Tibial nerve (tissue), 4 donors: Measurements from ENCODE around the gene C11orf86. TPM values are rescaled to one million over a fixed set of nuclear protein-coding genes. Genes with fewer than 3 reads are reported as not detected.
"Not testable (repeated sequence)": the region's sequence is repeated elsewhere in the genome, so short reads cannot be mapped to it uniquely, and the experiment has no call there.

Experiments
- DNase-seq, 2 donors: peaks; one replicate each; pipeline ENCODE4 v3.0.0-alpha.2; 2019; ENCODE audit warnings: low spot score in 2 of 2
- H3K27ac ChIP-seq, 4 donors: fragments of 200-600 bp; sonication (generic) in 3 of 4; one replicate each; pipeline ENCODE4 v1.5.1; 2017 to 2019; ENCODE audit warnings: mild to moderate bottlenecking in 1 of 4
- H3K27me3 ChIP-seq, 2 donors: fragments of 200-600 bp; sonication (generic) in 1 of 2; one replicate each; pipeline versions ENCODE4 v1.5.1 to v1.6.0; 2017 to 2019
- H3K36me3 ChIP-seq, 3 donors: fragments of 200-600 bp; sonication (generic); one replicate each; pipeline ENCODE4 v1.5.1; 2018 to 2019
- H3K4me1 ChIP-seq, 4 donors: fragments of 200-600 bp; sonication (generic) in 3 of 4; one replicate each; pipeline ENCODE4 v1.5.1; 2017 to 2019
- H3K4me3 ChIP-seq, 4 donors: fragments of 200-600 bp; sonication (generic) in 3 of 4; one replicate each; pipeline ENCODE4 v1.5.1; 2017 to 2019; ENCODE audit warnings: mild to moderate bottlenecking in 1 of 4, moderate library complexity in 1 of 4
- H3K9me3 ChIP-seq, 4 donors: fragments of 200-600 bp; sonication (generic) in 3 of 4; one replicate each; pipeline ENCODE4 v1.5.1; 2017 to 2019
- EP300 ChIP-seq, 2 donors: sonication (generic); formaldehyde crosslinking; IDR thresholded peaks; one replicate each; pipeline ENCODE4 v1.6.1; 2017; ENCODE audit warnings: antibody characterized with exemption in 2 of 2, mild to moderate bottlenecking in 1 of 2
- POLR2A ChIP-seq, 2 donors: fragments of 450-650 bp; IDR thresholded peaks; one replicate each; pipeline ENCODE4 v1.6.1; 2017; ENCODE audit warnings: antibody characterized with exemption in 2 of 2, mild to moderate bottlenecking in 2 of 2, moderate library complexity in 2 of 2
- WGBS, 2 donors: methylation state at CpG; one replicate each; pipeline ENCODE4 v1.1.5; 2018; 5-methylcytosine and 5-hydroxymethylcytosine counted together
- total RNA-seq, 4 donors: library from RNA; depleted of rRNA; stranded (reverse); fragments of >200 nt; gene quantifications; one replicate each; pipeline ENCODE4 v1.1.0, GENCODE V29; 2016
- TF ChIP-seq, protein P1 (sequence below), 5 experiments: fragments of 200-600 bp in 3 of 5; fragments of 450-650 bp in 2 of 5; sonication (generic) in 3 of 5; IDR thresholded peaks; one replicate each; pipeline ENCODE4 v1.5.1; 2016 to 2019; ENCODE audit warnings: antibody characterized with exemption in 5 of 5, mild to moderate bottlenecking in 3 of 5, moderate library complexity in 2 of 5

Gene C11orf86
- total RNA-seq, 4 donors from 2014 or later, result not detected

DNA sequence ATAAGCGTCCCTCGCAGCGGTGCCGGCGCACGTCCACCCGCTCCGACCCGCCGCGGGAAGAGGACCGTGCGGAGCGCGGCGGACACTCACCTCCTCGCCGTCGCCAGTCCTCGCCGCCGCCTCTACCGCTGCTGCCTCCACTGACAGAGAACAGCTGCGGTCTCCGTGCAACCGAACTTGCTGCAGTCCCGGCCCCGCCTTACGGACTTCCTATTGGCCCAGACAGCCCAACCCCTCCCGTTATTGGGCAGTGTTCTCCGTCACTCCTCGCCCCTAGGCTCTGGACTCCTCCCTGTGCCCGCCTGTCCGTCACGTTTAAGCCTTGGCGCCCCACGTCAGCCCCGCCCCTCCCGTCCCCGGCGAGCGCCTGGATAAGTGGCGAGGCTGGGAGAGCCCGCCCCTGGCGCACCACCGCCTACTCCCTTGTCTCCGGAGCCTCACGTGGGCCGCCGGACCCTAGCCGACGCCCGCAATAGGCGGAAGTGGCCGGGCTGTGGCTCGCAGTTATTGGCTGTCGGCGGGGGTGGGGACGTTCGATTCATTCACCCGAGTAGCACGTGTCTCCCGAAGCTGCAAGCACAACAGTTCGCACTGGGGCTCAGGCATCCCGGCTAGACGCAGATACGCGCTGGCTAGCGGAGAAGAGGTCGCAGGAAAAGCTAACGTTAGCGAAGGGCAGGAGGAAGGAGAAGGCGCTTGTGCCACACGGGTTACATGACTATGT, 16.7 kb upstream of the C11orf86 start, which contains the start of gene PC:
TSS of gene PC (minus strand) at position 152 of the 724 bp plus-strand sequence. CDS start 86,224 bp downstream, outside the sequence.
- Histone ChIP-seq H3K27me3 (no peaks in the 10 kb centered on the region), H3K36me3 (no peaks in the 10 kb centered on the region), H3K9me3 (no peaks in the 10 kb centered on the region), H3K27ac (peak within 1 kb of the TSS; percentile 72 to 86 (median 80)), H3K4me3 (peak within 1 kb of the TSS; percentile 64 to 88 (median 70)), H3K4me1 (peaks cover 0 to 39% (median 12%) of the 10 kb centered on the region in 4 donors)
- 0 to 1% methylated on average over 57 to 58 of the region's 74 CpGs for WGBS, 2 donors
- TF ChIP-seq, protein P1, sequence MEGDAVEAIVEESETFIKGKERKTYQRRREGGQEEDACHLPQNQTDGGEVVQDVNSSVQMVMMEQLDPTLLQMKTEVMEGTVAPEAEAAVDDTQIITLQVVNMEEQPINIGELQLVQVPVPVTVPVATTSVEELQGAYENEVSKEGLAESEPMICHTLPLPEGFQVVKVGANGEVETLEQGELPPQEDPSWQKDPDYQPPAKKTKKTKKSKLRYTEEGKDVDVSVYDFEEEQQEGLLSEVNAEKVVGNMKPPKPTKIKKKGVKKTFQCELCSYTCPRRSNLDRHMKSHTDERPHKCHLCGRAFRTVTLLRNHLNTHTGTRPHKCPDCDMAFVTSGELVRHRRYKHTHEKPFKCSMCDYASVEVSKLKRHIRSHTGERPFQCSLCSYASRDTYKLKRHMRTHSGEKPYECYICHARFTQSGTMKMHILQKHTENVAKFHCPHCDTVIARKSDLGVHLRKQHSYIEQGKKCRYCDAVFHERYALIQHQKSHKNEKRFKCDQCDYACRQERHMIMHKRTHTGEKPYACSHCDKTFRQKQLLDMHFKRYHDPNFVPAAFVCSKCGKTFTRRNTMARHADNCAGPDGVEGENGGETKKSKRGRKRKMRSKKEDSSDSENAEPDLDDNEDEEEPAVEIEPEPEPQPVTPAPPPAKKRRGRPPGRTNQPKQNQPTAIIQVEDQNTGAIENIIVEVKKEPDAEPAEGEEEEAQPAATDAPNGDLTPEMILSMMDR (IDR thresholded peaks at IDR 0.05), result peak in 1 of 5 experiments; percentile 39
- TF ChIP-seq EP300 (IDR thresholded peaks at IDR 0.05) (peak; percentile 92 to 97), POLR2A (IDR thresholded peaks at IDR 0.05) (peak; percentile 79 to 88)
- DNase-seq, result peak; percentile 98 to 99

DNA sequence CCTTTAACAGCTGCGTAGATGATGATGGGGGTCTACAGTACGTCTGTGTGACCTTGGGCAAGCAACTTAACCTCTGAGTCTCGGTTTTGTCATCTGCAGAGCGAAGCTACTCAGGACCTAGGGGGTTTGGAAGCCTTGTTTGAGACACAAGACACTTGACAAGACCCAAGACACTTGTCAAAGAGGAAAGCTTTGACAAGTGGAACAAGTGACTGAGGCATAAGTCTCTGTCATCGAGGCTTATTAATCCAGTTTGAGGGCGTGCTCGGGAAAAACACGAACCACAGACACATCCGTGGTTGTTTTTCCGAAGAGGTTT, 16.2 kb upstream of the C11orf86 start:
- Histone ChIP-seq H3K36me3 (no peaks in the 10 kb centered on the region), H3K27ac (peak overlapping the region; percentile 30 to 86 (median 76)), H3K4me3 (peak overlapping the region; percentile 21 to 88 (median 66)), H3K4me1 (peaks cover 0 to 39% (median 12%) of the 10 kb centered on the region in 4 donors), H3K27me3 (no peaks in the 10 kb centered on the region), H3K9me3 (no peaks in the 10 kb centered on the region)
- 16 to 29% methylated on average over 10 of the region's 10 CpGs for WGBS, 2 donors
- TF ChIP-seq EP300 (IDR thresholded peaks at IDR 0.05) (no peak), POLR2A (IDR thresholded peaks at IDR 0.05) (peak in 1 of 2 donors; percentile 6)
- TF ChIP-seq, protein P1 (IDR thresholded peaks at IDR 0.05), result no peak
- DNase-seq, result no peak

DNA sequence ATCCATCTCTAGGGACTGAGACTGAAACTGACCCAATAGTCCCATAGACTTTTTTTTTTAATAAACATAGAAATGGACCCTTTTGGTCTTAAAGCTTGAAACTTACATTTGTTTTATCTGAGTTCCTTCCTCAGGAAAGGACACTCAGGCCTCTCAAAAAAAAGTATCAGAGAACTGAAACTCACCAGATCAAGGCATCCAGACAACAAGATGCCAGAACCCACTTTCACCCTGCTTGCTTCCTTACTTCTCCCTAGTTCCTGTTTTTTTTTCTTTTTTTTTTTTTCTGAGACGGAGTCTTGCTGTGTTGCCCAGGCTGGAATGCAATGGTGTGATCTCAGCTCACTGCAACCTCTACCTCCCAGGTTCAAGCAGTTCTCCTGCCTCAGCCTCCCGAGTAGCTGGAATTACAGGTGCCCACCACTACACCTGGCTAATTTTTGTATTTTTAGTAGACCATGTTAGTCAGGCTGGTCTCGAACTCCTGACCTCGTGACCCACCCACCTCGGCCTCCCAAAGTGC, 13.4 kb upstream of the C11orf86 start:
- H3K4me1 ChIP-seq, result peaks cover 0 to 20% (median 12%) of the 10 kb centered on the region in 4 donors
- not testable (repeated sequence) for H3K27ac ChIP-seq, DNase-seq, H3K9me3 ChIP-seq, H3K27me3 ChIP-seq, H3K4me3 ChIP-seq, H3K36me3 ChIP-seq
- WGBS, 2 donors, result 81 to 90% methylated on average over 5 of the region's 5 CpGs

DNA sequence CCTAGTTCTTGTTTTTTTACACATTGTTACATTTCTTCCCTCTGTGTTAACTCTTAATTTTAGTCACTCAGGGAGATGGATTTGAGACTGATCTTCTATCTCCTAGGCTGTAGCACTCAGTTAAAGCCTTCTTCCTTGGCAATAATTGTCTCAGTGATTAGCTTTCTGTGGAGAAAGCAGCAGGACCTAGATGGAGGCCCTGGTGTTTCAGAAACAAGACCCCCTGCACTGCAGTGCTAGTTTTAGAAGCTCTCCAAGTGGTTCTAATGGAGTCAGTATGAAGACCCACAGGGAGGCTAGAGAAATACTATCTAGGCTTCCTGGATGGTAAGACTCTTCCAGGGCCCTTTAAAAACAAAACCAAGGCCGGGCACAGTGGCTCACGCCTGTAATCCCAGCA, 12.9 kb upstream of the C11orf86 start:
- no peaks in the 10 kb centered on the region for H3K27me3 ChIP-seq
- no peak for DNase-seq
- no peak overlapping the region for H3K27ac ChIP-seq
- 88 to 91% methylated on average over 2 of the region's 2 CpGs for WGBS, 2 donors
- TF ChIP-seq, protein P1 (IDR thresholded peaks at IDR 0.05), result no peak
- TF ChIP-seq EP300 (IDR thresholded peaks at IDR 0.05), result no peak
- no peak for TF ChIP-seq POLR2A (IDR thresholded peaks at IDR 0.05)
- no peaks in the 10 kb centered on the region for H3K9me3 ChIP-seq
- H3K4me3 ChIP-seq, result no peak overlapping the region
- no peaks in the 10 kb centered on the region for H3K36me3 ChIP-seq
- H3K4me1 ChIP-seq, result peaks cover 0 to 15% (median 9%) of the 10 kb centered on the region in 4 donors

DNA sequence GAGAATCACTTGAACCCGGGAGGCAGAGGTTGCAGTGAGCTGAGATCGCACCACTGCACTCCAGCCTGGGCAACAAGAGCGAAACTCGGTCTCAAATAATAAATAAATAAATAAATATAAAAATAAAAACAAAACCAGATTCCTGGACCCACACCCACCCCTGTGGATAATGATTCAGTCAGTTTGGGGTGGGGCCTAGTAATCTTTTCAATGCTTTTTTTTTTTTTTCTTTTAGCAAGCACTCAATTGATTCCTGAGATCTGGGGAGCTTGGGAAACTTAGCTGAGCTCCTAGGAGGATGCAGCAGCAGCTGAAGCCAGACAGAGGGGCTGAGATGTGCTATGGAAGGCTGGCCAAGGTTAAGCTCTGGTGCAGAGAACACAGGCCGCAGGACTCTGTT, 12.3 kb upstream of the C11orf86 start:
- H3K27ac ChIP-seq, result no peak overlapping the region
- no peak for DNase-seq
- WGBS, 2 donors, result 92 to 97% methylated on average over 5 of the region's 5 CpGs

More for the DNA sequence above, 12.3 kb upstream of the C11orf86 start:
- Histone ChIP-seq H3K9me3 (no peaks in the 10 kb centered on the region), H3K4me3 (no peak overlapping the region), H3K4me1 (peaks cover 0 to 15% (median 4%) of the 10 kb centered on the region in 4 donors), H3K27me3 (no peaks in the 10 kb centered on the region), H3K36me3 (no peaks in the 10 kb centered on the region)
- TF ChIP-seq, protein P1 (IDR thresholded peaks at IDR 0.05), result no peak
- no peak for TF ChIP-seq EP300 (IDR thresholded peaks at IDR 0.05)
- no peak for TF ChIP-seq POLR2A (IDR thresholded peaks at IDR 0.05)
